Parathyroid adenoma (tissue), 2 donors: Measurements from ENCODE around the gene CTNNA1.

Experiments
- H2AFZ ChIP-seq: fragments of 300-600 bp; sonication (generic); one replicate; pipeline ENCODE4 v1.7.0; 2017; ENCODE audit warnings: antibody characterized with exemption, mild to moderate bottlenecking
- H3K27ac ChIP-seq: fragments of 300-600 bp; sonication (generic); one replicate; pipeline ENCODE4 v1.7.0; 2017
- H3K27me3 ChIP-seq: fragments of 300-600 bp; sonication (generic); one replicate; pipeline ENCODE4 v1.7.0; 2017; ENCODE audit warnings: low read length; ENCODE audit not compliant: control insufficient read depth, insufficient read depth
- H3K36me3 ChIP-seq: fragments of 300-600 bp; sonication (generic); one replicate; pipeline ENCODE4 v1.7.0; 2017; ENCODE audit warnings: low read length; ENCODE audit not compliant: control insufficient read depth, insufficient read depth
- H3K4me1 ChIP-seq: fragments of 300-600 bp; sonication (generic); one replicate; pipeline ENCODE4 v1.7.0; 2017; ENCODE audit warnings: control low read depth
- H3K4me2 ChIP-seq: fragments of 300-600 bp; sonication (generic); one replicate; pipeline ENCODE4 v1.7.0; 2017; ENCODE audit warnings: low read length
- H3K4me3 ChIP-seq: fragments of 300-600 bp; sonication (generic); one replicate; pipeline ENCODE4 v1.7.0; 2017; ENCODE audit warnings: low read depth, low read length
- H3K79me2 ChIP-seq: fragments of 300-600 bp; sonication (generic); one replicate; pipeline ENCODE4 v1.7.0; 2017; ENCODE audit warnings: control low read depth
- H3K9ac ChIP-seq: fragments of 300-600 bp; sonication (generic); one replicate; pipeline ENCODE4 v1.7.0; 2017; ENCODE audit warnings: mild to moderate bottlenecking
- H3K9me3 ChIP-seq: fragments of 300-600 bp; sonication (generic); one replicate; pipeline ENCODE4 v1.7.0; 2017; ENCODE audit warnings: low read length; ENCODE audit not compliant: control insufficient read depth
- TF ChIP-seq, protein P1 (sequence below): fragments of 300-600 bp; sonication (generic); IDR thresholded peaks from one replicate; pipeline ENCODE4 v1.7.0; 2017; ENCODE audit warnings: antibody characterized with exemption, mild to moderate bottlenecking
- donor health status: primary hyperparathyroidism.

Gene CTNNA1

DNA sequence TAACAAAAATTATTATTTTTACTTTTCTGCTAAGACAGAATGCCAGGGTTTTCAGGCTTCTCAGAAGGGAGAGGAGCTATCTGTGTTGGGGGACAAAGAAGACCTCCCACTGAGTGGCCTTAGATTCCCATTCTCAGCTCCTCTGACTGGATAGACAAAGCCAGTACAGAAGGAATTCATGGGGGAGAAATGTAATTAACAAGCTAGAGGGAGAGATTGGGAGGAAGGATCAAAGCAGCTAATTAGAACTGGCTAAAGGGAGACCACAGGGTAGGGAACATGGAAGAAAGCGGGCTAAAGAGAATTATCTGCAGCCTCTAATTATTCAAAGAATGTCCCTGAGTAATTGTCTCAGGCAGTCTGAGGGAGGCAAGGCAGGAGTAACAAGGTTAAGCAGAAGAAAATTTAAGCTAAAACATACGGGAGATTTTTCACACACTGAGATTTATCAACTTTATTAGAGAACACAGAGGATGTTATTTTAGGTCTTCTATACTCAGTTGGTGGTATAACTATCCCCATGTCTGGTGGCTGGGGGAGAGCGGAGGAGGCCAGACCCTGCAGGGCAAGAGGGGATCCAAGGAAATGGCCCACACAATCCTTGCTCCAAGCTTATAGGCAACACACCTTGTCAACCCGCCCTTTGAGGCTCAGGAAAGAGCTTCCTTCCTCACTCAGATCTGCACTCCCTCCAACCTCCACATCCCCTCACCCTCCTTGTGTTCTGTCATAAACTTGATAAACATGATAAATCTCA is 209.6 kb downstream of the CTNNA1 start:
- Histone ChIP-seq H3K4me1 (peaks cover 8% of the 10 kb centered on the region), H3K9me3 (no peaks in the 10 kb centered on the region), H3K79me2 (no peaks in the 10 kb centered on the region), H3K9ac (no peak overlapping the region), H3K27me3 (no peaks in the 10 kb centered on the region), H3K4me2 (no peak overlapping the region), H2AFZ (no peak overlapping the region), H3K36me3 (no peaks in the 10 kb centered on the region), H3K27ac (no peak overlapping the region), H3K4me3 (no peak overlapping the region)
- TF ChIP-seq, protein P1, sequence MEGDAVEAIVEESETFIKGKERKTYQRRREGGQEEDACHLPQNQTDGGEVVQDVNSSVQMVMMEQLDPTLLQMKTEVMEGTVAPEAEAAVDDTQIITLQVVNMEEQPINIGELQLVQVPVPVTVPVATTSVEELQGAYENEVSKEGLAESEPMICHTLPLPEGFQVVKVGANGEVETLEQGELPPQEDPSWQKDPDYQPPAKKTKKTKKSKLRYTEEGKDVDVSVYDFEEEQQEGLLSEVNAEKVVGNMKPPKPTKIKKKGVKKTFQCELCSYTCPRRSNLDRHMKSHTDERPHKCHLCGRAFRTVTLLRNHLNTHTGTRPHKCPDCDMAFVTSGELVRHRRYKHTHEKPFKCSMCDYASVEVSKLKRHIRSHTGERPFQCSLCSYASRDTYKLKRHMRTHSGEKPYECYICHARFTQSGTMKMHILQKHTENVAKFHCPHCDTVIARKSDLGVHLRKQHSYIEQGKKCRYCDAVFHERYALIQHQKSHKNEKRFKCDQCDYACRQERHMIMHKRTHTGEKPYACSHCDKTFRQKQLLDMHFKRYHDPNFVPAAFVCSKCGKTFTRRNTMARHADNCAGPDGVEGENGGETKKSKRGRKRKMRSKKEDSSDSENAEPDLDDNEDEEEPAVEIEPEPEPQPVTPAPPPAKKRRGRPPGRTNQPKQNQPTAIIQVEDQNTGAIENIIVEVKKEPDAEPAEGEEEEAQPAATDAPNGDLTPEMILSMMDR, result no peak

- H3K4me2 ChIP-seq, result no peak overlapping the region
- H3K79me2 ChIP-seq, result no peaks in the 10 kb centered on the region
- no peak overlapping the region for H3K9ac ChIP-seq
- TF ChIP-seq, protein P1, result no peak
- H3K4me3 ChIP-seq, result no peak overlapping the region
- H3K36me3 ChIP-seq, result no peaks in the 10 kb centered on the region
- no peak overlapping the region for H3K27ac ChIP-seq
- H3K27me3 ChIP-seq, result no peaks in the 10 kb centered on the region
- no peak overlapping the region for H2AFZ ChIP-seq
- H3K4me1 ChIP-seq, result peaks cover 8% of the 10 kb centered on the region
- no peaks in the 10 kb centered on the region for H3K9me3 ChIP-seq
Measured at GRCh38 chr5:138963763-138964371, 210.6 kb downstream of the CTNNA1 start.

- Histone ChIP-seq H3K9me3 (no peaks in the 10 kb centered on the region), H3K79me2 (no peaks in the 10 kb centered on the region), H3K27me3 (no peaks in the 10 kb centered on the region), H2AFZ (no peak overlapping the region), H3K4me2 (no peak overlapping the region), H3K36me3 (no peaks in the 10 kb centered on the region), H3K27ac (no peak overlapping the region), H3K9ac (no peak overlapping the region), H3K4me1 (peaks cover 8% of the 10 kb centered on the region), H3K4me3 (no peak overlapping the region)
- TF ChIP-seq, protein P1, result no peak
Measured at GRCh38 chr5:138964647-138965201, 211.5 kb downstream of the CTNNA1 start.

DNA sequence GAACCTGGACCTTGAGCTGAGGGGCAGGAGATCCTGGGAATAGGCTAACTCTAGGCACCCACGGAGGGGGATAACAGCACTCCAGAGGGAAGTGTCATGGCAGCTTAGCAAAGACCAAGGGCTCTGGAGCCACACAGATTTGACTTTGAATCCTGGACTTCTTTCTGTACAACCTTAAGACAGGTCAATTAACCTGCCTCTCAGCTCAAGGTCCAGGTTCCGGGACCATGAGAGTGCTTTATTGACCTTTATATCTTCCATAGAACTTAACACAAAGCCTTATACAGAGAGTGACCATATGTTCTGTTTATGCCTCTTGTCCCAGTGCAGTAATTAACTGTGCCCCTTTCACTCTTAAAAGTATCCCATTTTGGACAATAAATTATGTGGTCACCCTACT is 212.4 kb downstream of the CTNNA1 start:
- Histone ChIP-seq H3K9me3 (no peaks in the 10 kb centered on the region), H3K36me3 (no peaks in the 10 kb centered on the region), H3K4me2 (no peak overlapping the region), H3K27ac (no peak overlapping the region), H3K4me1 (peaks cover 4% of the 10 kb centered on the region), H3K4me3 (no peak overlapping the region), H3K79me2 (no peaks in the 10 kb centered on the region), H3K9ac (no peak overlapping the region), H2AFZ (no peak overlapping the region), H3K27me3 (no peaks in the 10 kb centered on the region)
- TF ChIP-seq, protein P1, result no peak
